GM18502 (cell line): ENCODE measurements around the gene CNTNAP2.

Source experiments
- ATAC-seq: cut with Tn5 transposase; IDR thresholded peaks from one replicate; pipeline ENCODE4 v1.9.1; 2021; ENCODE audit warnings: mild to moderate bottlenecking; ENCODE audit not compliant: unreplicated experiment, poor library complexity

CNTNAP2 gene

DNA sequence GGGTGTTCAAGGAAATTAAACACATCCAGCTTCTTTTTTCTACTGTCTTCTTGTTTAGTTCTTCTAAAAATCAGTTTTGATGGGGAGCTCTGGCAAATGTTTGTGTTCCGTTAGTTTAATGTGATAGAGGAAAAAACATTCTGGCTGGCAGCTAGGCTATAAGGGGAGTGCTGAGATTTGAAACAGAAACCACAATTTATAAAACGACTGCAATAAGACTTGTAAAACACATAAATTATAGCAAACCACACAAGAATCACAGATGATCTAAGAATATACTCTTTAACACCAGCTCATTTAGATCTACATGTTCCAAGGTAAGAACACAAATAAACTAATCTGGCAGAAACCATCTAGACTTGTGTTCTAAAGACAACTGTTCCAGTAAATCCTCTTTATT lies 425.5 kb downstream of the CNTNAP2 start:
- ATAC-seq, result no peak

DNA sequence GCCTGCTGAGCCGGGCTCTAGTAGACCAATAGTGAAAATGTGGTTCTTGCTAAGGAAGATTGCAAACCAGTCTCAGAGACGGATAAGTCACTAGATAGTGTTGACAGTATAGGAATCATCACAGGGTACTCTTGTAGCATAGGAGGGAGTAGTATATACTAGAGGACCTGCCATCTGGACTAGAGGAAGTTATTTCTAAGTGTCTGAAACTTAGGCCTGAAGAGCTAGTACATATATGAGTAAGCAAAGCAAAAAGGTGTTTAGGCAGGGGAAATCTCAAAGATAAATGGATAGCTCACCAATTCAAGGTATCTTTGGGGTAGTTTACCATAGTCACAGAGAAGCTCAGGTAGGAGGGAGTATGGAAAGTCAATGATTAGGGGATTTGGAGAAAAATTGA lies 428.1 kb downstream of the CNTNAP2 start:
- no peak for ATAC-seq

- ATAC-seq, result no peak
Measured at GRCh38 chr7:146548816-146549215, 432.2 kb downstream of the CNTNAP2 start.

DNA sequence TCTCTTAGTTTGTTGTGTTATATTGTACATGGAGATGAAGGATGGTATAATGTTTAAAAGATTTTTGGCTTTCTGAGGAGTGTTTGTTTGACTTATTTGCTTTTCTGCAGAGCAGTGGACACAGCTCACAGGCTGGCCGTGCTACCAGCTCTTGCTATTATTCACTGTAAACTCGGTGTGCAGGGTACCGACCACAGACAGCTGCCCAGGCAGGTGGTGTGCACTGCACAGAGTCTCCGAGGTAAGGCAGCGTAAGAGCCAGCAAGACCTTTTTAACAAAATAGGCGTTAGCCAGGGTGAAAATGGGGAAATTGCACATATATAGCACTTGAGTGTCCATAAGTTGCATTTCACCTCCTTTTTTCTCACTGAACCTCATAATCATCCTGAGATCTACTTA lies 438.0 kb downstream of the CNTNAP2 start:
- no peak for ATAC-seq

DNA sequence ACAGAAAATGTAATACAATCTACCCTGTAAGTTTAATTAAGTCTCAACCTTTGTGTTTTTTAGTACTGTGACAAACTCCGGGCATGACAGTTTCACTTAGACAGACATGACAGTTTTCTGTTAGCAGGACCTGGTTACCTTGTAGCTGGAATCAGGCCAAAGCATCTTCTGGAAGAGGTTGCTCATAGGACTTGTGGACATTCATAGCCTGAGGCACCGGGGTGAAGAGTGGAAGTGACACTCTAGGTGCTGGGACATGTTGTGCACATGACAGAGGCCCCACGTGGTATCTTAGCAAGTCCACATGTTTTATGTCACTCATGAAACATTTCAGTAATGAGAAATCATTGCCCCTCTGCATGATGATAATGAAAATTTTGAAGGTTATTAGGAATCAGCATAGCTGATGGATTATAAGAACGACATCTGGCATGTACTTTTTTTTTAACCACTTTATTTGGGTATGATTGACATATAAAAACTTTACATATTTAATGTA lies 441.4 kb downstream of the CNTNAP2 start:
- no peak for ATAC-seq

DNA sequence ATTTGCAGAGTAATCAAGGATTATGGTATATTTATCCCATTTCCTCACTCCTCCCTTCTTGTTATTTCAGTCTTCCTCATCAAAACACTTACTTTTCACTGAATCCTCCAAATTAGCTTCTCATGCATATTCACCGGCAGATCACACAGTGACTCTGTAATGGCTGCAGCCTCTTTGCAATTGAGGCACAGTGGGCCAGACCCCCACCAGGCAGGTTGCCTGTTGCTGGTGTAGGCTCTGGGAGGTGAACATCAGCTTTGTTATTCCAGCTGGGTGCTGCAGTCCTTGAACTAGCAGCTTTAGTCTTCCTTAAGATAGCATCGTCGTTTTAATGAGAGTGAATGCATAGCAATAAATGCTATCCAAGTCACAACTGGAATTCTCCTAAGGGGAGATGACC lies 449.3 kb downstream of the CNTNAP2 start:
- no peak for ATAC-seq

GRCh38 chr7:146575903-146576302 lies 459.3 kb downstream of the CNTNAP2 start:
- no peak for ATAC-seq

DNA sequence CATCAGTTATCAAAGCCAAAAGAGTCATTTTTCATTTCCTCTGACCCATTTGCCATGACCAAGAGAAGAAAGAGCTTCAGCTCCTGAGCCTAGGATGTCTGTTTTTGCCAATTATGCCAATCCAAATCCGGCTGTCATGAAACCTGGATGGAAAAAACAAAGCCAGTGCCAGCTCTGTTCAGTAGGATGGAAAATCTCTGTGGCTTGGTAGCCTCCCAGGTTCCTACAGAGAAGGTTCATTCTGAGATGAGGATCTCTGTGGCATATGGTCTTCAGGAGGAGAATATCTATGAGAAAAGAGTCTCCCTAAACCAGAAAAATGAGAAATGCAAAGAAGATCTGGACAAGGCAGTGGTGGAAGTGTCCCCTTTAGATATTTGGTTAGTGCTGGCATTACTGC lies 475.4 kb downstream of the CNTNAP2 start:
- no peak for ATAC-seq

- no peak for ATAC-seq
Measured at GRCh38 chr7:146606628-146607027, 490.0 kb downstream of the CNTNAP2 start.

DNA sequence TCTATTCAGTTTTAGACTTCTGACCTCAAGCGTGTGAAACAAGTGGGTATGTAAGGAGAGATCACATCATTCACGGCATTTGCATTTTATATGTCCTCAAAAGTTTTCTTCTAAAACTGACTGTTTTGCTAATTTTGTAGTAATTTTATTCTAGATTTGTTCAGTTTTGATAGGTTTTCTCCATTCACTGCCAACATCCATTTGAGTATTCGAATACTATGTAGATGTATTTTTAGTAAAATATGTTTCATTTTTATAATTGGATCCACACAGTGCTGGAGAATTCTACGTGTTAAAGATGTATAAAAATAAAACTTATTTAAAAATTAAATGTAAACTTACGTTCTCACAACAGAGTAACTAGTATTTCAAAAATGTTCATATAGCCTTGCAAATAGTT lies 503.0 kb downstream of the CNTNAP2 start:
- ATAC-seq, result no peak

GRCh38 chr7:146626912-146627311 lies 510.3 kb downstream of the CNTNAP2 start:
- ATAC-seq, result no peak

GRCh38 chr7:146635205-146636032 lies 518.8 kb downstream of the CNTNAP2 start:
- ATAC-seq, result no peak

GRCh38 chr7:146636033-146636356 lies 519.4 kb downstream of the CNTNAP2 start:
- ATAC-seq, result no peak

DNA sequence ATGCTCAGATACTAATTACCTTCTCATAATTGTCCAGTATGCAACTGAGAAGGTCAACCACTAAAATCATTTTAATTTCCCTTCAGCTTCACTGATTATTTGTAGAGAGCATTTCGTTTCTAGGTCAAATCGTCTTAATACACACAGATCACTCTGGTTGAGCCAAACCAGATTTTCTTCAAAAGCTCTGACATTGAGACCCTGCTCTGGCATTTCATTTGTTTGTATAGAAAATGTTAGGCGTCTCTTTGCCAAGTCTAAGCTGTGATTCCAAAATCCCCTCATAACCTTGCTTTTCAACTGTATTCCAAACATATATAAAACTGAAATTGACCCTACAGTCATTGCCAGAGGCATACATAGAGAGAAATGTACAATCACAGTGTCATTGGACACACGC lies 520.0 kb downstream of the CNTNAP2 start:
- ATAC-seq, result no peak

GRCh38 chr7:146639291-146639690 lies 522.7 kb downstream of the CNTNAP2 start:
- ATAC-seq, result no peak

- no peak for ATAC-seq
Measured at GRCh38 chr7:146641491-146641890, 524.9 kb downstream of the CNTNAP2 start.

GRCh38 chr7:146645383-146645976 lies 528.9 kb downstream of the CNTNAP2 start:
- ATAC-seq, result no peak

- ATAC-seq, result no peak
Measured at GRCh38 chr7:146647445-146647844, 530.8 kb downstream of the CNTNAP2 start.

GRCh38 chr7:146652176-146652575 lies 535.6 kb downstream of the CNTNAP2 start:
- no peak for ATAC-seq

- ATAC-seq, result no peak
Measured at GRCh38 chr7:146654048-146654447, 537.4 kb downstream of the CNTNAP2 start.

DNA sequence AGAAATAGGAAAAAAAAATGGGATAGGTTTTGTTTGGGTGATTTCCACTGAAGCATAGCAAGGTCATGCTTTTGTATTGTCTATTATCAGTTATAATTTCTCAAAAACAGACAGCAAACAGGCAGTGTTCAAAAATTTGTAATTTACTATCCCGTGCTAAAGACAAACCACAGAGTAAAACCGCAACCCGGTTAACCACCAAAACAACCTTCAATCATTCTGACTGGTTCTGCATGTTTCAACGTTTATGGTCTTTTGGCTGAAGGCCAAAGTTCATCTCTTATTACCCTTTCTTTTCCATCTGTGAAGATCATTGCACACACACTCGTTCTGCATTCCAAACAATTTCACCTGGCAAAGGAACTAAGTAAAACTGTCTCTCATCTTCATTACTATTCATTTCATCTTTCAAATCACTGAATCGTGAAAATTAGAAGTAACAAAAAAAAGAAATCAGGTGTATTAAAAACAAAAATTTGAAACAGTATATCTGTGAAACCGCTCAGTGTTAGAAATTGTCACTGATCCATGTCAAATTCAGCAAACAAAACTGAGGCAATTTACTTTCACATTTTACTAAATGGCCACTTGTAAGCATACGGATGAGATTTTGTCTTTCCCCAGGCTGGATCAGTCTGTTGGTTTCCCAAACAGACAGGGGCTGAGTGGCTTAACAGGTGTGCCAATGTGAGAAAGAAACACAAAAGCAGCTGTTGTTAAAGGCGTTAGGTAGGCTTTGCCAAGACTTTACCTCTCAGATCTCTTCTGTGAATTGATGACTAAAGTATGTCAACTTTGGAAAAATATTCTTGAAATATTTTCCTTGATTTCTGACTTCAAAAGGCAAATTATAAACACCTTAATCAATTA lies 539.6 kb downstream of the CNTNAP2 start:
- ATAC-seq, result no peak
